OCI-LY7 (cell line): ENCODE measurements around the gene ABCB11.
"Not testable (repeated sequence)": the region's sequence is repeated elsewhere in the genome, so short reads cannot be mapped to it uniquely, and the experiment has no call there.

Source experiments
- EZH2phosphoT487 ChIP-seq: fragments of 200-600 bp; sonication (generic); IDR thresholded peaks from 2 replicates; pipeline ENCODE4 v1.6.1; 2018; ENCODE audit warnings: low read depth, borderline replicate concordance, mild to moderate bottlenecking, mixed run types, antibody characterized with exemption, low read length, moderate library complexity, mixed read lengths
- TF ChIP-seq, protein P1 (sequence below): fragments of 200-600 bp; sonication (generic); conservative IDR thresholded peaks from 2 replicates; pipeline ENCODE4 v1.5.1; 2014; ENCODE audit warnings: mild to moderate bottlenecking, antibody characterized with exemption, low read length, moderate library complexity, mixed read lengths

DNA sequence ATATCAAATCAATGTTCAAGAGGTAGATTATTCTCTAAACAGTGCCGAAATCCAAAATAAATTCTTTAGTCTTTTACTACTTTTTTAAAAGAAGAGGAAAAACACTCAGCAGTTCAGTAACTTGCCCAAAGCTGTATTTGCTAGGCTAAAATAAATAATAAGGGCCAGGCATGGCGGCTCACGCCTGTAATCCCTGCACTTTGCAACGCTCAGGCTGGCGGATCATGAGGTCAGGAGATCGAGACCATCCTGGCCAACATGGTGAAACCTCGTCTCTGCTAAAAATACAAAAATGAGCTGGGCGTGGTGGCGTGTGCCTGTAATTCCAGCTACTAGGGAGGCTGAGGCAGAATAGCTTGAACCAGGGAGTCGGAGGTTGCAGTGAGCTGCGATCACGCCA, 149.0 kb downstream of the ABCB11 start:
- TF ChIP-seq, protein P1, sequence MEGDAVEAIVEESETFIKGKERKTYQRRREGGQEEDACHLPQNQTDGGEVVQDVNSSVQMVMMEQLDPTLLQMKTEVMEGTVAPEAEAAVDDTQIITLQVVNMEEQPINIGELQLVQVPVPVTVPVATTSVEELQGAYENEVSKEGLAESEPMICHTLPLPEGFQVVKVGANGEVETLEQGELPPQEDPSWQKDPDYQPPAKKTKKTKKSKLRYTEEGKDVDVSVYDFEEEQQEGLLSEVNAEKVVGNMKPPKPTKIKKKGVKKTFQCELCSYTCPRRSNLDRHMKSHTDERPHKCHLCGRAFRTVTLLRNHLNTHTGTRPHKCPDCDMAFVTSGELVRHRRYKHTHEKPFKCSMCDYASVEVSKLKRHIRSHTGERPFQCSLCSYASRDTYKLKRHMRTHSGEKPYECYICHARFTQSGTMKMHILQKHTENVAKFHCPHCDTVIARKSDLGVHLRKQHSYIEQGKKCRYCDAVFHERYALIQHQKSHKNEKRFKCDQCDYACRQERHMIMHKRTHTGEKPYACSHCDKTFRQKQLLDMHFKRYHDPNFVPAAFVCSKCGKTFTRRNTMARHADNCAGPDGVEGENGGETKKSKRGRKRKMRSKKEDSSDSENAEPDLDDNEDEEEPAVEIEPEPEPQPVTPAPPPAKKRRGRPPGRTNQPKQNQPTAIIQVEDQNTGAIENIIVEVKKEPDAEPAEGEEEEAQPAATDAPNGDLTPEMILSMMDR: not testable (repeated sequence)
- not testable (repeated sequence) for TF ChIP-seq EZH2phosphoT487
